ENCODE data around the gene JAK3.
"Not testable (repeated sequence)": the region's sequence is repeated elsewhere in the genome, so short reads cannot be mapped to it uniquely, and the experiment has no call there.

JAK3 gene

DNA sequence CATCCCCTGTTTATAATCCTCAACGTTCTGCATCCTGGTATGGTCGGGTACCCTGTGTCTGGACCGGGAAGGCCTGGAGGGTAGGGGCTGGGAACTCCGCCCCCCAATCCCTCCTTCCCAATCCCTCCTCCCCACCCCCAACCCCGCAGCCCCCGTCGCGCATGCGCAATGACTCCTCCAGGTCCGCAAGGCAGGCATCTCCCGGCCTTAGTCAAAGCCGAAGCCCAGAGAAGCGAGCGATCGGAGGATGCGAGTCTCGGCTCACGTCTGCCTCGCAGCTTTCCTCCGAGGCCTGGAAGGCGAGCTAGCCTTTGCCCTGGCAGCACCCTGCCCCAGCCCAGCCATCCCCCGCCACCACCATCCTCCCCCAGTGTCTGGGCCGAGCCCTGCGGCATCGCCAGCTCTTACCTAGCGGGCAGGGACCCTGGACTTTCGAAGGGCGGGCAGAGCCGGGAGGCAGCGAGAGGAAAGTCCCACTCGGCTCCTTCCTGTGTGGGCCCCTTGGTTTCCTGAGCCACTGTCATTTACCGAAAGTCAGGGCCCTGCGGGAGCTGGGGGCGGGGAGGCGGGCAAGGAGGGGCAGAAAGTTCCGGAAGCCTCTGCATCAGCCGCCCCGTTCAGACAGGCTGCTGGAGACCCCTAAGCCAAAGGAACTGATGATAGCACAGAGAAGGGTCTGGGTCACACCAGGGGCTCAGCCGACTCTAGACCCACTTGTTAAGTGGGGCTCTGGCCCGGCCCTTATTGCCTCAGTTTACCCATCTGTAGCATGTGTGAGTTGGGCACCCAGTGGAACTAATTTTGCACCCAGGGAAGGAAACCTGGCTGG, at the start of gene JAK3:
TSS of gene JAK3 (minus strand) at position 445 of the 829 bp plus-strand sequence. CDS start 3,565 bp downstream, outside the sequence.
- DNase-seq = no peak

DNA sequence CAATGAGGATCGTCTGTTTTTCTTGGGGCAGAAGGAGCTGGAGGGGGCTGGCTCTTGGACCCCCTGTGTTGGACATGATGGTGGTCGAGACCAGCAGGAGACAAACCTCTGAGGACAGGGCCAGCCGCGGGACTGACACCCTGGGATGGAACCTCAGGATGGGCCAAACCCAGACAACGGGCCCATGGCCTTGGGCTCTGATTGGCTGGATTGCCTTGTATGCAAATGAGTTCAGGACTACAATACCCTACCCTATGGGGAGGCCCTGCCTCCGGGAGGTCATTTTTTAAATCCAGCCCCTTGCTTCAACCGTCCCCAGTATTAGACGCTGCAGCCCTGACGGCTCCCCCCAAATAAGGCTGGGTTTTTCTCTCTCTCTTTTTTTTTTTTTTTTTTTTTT, 46.0 kb upstream of the JAK3 start:
- DNase-seq = no peak

DNA sequence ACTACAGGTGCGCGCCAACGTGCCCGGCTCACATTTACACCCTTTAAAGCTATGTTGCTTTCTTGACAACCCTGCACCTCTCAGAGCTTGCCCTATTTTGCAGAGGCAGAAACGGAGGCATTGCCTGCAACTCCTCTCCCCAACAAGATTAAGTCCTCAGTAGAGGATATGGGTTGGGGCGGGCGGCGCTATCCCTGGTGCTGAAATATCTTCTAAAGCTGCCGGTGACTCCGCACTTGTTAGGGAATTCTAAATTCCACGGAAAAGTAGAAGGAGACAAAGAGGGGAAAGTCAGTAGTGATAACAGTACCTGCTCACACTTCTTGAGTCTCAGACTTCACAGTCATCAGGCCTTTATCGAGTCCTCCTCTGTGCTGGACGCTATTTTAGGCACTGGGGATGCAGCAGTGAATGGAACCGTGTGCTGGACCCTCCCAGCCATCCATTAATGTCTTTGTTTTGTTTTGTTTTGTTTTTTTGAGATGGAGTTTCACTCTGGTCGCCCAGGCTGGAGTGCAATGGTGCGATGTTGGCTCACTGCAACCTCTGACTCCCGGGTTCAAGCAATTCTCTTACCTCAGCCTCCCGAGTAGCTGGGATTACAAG, 41.9 kb upstream of the JAK3 start:
- DNase-seq = no peak

DNA sequence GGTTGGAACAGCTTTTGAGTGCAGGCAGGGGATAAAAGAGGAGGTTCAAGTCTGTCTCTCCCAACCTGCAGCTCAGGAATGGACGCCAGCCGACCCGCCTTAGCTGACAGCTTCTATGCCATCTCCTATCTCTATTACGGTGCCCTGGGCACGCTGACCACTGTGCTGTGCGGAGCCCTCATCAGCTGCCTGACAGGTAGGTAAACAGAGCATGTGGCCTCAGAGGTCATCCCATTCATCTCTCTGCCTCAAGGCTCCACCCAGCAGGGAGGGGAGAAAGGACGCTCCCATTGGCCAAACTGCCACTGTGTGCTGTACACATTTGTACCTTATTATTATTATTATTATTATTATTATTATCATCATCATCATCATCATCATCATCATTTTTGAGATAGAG, 40.5 kb upstream of the JAK3 start:
- no peak for DNase-seq

DNA sequence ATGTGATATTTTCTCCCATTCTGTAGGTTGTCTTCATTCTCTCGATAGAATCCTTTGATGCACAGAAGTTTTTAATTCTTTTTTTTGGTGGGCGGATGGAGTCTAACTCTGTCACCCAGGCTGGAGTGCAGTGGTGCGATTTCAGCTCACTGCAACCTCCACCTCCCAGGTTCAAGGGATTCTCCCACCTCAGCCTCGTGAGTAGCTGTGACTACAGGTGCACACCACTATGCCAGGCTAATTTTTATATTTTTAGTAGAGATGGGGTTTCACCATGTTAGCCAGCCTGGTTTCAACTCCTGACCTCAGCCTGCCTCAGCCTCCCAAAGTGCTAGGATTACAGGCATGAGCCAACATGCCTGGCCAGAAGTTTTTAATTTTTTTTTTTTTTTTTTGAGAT, 39.4 kb upstream of the JAK3 start:
- DNase-seq = not testable (repeated sequence)

DNA sequence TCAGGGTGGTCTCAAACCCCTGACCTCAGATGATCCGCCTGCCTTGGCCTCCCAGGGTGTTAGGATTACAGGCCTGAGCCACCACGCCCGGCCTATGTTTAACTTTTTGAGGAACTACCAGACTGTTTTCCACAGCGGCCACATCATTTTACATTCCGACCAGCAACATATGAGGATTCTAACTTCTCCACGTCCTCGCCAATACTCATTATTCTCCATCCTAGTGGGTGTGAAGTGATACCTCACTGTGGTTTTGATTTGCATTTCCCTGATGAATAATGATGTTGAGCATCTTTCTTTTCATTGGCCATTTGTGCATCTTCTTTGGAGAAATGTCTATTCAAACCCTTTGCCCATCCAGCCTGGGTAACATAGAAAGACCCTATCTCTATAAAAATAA, 38.7 kb upstream of the JAK3 start:
- DNase-seq = no peak

DNA sequence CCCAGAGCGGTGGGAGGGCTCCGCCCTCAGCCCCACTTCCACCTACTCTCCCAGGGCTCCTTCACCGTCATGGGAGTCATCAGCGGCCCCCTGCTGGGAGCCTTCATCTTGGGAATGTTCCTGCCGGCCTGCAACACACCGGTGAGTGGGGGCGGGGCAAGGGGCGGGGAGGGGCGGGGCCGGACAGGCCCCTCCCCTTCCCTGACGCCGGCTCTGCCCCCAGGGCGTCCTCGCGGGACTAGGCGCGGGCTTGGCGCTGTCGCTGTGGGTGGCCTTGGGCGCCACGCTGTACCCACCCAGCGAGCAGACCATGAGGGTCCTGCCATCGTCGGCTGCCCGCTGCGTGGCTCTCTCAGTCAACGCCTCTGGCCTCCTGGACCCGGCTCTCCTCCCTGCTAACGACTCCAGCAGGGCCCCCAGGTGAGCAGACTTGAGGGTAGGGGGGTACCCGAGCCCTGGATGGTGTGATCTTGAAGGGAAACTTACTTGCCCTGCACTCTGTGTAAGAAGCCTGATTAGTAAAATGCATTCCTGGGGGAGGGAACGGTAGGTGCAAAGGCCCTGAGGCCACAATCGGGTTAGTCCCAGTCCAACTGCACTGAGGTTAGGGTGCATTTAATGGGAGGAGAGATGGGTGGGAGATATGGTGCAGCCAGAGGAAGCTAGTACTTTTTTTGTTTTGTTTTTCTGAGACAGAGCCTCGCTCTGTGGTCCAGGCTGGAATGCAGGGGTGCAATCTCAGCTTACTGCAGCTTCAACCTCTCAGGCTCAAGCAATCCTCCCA, 36.0 kb upstream of the JAK3 start:
- DNase-seq = no peak

DNA sequence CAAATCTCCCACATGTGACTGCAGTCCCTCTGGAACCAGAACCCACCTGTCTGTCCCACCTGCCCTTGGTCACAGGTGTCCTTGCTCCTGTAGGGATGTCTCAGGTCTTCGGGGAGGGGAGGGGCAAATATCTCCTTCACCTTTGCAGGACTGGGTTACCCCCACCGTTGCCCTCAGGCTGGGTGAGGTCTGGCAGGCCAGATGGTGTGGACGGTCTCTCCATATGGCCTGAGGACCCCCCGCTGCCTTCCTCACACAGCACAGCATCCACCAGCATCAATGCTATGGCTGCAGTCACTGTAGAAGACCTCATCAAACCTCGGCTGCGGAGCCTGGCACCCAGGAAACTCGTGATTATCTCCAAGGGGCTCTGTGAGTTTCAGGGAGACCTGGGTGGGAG, 33.9 kb upstream of the JAK3 start:
- no peak for DNase-seq

DNA sequence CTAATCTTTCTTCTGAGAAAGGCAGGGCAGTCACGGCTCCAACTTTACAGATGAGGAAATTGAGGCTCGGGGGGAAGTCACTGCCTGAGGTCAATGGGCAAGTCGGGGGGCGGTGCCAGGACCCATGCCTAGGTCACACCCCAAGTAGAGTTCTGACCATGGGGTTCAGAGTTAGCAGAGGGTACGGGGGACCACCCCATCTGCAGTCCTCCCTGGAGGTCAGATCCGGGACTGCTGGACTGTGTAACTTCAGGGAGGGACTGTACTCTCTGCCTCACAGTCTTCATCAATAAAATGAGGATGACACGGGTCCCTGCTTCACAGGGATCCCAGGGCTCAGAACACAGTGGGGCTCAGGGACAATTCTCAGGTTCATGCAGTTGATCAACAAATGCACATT, 31.7 kb upstream of the JAK3 start:
- DNase-seq = no peak

DNA sequence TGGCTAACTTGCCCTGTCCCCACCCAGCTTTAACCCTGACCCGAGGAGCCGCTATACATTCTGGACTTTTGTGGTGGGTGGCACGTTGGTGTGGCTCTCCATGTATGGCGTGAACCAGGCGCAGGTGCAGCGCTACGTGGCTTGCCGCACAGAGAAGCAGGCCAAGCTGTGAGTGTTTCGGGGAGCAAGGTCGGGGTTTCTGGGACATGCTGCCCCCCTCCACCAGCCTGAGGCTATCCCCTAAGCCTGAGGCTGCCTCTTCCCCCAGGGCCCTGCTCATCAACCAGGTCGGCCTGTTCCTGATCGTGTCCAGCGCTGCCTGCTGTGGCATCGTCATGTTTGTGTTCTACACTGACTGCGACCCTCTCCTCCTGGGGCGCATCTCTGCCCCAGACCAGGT, 29.9 kb upstream of the JAK3 start:
- no peak for DNase-seq

DNA sequence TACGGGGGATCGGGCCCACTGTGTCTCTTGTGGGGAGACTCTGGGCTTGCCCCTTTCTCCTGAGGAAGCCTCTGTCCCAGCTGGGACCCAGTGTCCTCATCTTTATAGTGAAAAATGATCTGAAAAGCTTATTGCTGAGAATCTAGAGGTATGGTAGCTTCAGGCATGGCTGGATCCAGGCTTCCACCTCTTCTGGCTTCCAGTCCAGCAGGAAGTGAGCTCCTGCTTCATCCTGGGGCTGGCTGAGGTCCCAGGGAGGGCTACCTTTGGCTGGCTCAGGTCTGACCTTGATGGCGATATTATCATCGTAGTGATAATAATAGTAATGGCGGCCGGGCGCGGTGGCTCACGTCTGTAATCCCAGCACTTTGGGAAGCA, 27.0 kb upstream of the JAK3 start:
- no peak for DNase-seq

DNA sequence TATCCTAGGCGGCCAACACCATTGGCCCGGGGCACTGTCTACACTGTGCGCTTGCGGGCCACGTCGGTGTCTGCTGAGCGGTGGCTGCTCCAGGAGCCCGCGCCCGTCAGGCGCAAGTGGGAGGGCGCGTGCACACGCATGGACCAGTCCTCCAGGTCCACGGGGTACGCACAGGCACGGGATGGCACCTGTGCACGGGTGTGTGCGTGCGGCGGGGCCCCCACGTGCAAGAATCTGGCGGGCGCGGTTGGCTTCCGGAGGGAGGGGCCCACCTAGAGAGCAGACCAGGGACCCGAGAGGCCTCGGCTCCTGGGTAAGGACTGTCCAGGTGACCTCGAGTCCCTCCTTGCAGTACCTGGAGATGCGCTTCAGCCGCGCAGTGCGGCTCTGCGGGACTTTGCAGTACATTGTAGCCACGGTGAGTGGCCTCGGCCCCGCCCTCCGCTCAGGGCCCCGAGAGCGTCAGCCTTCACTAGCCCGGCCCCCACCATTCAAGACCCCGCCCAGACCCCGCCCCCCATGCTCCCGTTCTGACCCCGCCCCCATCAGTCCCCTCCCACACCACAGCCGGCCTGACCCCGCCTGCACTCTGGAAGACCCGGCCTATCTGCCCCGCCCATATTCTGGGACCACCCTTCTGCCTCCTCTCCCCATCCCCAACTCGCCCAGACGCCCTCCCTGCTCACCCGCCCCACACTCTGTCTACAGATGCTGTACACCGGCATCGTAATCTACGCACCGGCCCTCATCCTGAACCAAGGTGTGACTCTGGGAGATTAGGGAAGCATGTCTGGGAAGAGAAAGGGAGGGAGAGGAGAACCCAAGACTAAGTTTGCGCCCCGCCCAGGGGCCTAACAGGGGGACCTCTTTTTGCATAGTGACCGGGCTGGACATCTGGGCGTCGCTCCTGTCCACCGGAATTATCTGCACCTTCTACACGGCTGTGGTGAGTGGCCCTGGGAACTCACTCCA, 26.3 kb upstream of the JAK3 start:
- DNase-seq = no peak

DNA sequence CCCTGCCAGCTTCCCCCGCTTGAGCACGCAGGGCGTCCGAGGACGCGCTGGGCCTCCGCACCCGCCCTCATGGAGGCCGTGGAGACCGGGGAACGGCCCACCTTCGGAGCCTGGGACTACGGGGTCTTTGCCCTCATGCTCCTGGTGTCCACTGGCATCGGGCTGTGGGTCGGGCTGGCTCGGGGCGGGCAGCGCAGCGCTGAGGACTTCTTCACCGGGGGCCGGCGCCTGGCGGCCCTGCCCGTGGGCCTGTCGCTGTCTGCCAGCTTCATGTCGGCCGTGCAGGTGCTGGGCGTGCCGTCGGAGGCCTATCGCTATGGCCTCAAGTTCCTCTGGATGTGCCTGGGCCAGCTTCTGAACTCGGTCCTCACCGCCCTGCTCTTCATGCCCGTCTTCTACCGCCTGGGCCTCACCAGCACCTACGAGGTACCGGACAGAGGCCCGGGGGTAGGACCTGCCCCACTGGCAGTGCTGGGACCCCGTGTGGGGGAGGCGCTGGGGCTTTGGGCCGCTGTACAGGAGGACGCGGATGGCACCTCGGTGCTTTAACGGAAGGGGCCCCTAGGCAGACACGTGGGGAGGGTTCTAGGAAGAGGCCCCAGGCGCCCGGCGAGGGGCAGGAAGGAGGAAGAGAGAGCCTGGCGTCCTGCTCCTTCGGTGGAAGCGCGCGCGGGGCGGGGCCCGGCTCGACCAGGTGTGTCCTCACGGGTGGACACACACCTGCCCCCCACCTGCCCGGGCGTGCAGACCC, 24.6 kb upstream of the JAK3 start:
- no peak for DNase-seq

DNA sequence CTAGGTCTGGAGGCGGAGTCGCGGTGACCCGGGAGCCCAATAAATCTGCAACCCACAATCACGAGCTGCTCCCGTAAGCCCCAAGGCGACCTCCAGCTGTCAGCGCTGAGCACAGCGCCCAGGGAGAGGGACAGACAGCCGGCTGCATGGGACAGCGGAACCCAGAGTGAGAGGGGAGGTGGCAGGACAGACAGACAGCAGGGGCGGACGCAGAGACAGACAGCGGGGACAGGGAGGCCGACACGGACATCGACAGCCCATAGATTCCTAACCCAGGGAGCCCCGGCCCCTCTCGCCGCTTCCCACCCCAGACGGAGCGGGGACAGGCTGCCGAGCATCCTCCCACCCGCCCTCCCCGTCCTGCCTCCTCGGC, 24.1 kb upstream of the JAK3 start, which contains the start of gene SLC5A5:
TSS of gene SLC5A5 (plus strand) at position 68 of the 373 bp plus-strand sequence. CDS start 375 bp downstream, outside the sequence.
- DNase-seq = no peak

DNA sequence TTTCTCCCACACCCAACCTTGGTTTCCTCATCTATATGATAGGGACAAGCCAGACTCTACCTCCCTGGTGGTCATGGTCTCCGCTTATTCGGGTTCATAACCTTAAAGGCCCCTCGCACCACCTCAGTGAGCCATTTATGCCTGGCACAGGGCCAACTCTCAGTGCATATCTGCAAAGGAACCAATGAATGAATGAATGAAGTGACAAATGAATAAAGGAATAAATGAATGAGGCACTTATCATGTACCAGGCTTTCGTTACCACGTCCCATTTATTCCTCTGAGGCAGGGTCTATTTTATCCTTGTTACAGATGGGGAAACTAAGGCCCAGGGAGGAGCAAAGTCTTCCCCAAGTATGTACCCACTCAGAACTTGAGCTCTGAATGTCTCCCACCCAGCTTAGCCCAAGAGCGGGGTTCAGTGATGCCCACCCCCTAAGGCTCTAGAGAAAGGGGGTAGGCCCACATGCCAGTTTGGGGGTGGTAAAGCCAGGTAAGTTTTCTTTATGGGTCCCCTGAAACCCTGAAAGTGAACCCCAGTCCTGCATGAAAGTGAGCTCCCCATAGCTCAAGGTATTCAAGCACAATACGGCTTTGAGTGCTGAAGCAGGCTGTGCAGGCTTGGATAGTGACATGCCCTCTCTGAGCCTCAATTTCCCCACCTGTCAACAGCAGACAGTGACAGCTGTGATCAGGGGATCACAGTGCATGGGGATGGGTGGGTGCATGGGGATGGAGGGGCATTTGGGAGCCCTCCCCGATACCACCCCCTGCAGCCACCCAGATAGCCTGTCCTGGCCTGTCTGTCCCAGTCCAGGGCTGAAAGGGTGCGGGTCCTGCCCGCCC, 23.5 kb upstream of the JAK3 start:
- DNase-seq = no peak

DNA sequence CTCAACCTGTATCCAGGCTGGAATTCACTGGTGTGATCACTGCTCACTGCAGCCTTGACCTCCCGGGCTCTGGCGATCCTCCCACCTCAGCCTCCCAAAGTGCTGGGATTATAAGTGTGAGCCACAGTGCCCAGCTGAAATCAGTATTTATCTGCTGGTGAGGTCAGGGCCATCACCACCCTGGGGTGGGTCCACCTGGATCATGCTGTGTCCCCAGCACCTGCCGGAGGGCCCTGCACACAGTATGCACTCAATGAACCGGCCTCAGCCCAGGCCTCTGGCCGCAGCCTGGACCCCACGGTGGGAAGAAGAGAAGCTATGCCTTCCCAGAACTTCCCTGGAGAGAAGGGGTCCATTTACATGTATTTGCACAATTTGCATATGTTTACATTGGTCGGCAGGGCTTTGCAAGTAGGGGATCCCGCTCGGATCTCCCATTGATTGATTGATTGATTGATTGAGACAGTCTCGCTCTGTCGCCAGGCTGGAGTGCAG, 21.4 kb upstream of the JAK3 start:
- DNase-seq = no peak

DNA sequence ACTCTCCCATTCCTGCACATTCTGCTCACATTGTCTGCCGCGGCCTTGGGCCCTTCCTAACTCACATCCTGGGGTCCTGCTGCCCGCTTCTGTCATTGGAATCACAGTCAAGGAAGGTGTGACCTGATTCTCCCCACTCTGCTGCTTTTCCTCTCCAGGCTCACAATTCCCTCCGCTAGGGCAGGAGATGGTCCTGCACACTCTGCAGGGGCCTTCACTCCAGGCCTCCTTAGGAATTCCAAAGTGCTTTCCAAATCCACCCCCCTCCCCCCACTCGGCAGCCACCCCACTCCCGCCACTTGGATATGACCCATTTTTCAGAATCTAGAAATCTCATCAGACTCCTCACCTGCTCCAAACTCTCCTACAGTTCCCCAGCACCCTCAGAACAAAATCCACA, 20.9 kb upstream of the JAK3 start:
- no peak for DNase-seq

DNA sequence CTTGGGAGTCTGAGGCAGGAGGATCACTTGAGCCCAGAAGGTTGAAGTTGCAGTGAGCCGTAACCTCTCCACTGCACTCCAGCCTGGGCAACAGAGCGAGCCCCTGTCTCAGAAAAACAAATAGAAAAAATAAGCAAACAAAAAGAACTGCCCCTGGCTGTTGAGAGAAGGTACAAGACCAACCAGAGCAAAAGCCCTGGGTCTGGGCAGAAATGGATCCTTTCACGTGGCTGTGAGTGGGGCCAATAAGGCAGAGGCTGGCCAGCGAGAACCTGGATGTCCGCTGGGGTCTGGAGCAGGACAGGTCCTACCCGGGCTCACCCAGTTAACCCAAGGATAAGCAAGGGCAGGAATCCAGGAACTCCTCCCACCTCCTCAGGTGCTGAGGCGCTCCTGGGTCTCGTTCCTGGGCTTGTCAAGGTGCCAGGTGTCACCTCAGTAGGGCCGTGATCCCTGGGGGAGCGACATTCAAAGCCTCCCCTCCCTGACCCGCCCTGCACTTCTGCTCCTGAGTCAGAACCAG, 19.2 kb upstream of the JAK3 start:
- no peak for DNase-seq

DNA sequence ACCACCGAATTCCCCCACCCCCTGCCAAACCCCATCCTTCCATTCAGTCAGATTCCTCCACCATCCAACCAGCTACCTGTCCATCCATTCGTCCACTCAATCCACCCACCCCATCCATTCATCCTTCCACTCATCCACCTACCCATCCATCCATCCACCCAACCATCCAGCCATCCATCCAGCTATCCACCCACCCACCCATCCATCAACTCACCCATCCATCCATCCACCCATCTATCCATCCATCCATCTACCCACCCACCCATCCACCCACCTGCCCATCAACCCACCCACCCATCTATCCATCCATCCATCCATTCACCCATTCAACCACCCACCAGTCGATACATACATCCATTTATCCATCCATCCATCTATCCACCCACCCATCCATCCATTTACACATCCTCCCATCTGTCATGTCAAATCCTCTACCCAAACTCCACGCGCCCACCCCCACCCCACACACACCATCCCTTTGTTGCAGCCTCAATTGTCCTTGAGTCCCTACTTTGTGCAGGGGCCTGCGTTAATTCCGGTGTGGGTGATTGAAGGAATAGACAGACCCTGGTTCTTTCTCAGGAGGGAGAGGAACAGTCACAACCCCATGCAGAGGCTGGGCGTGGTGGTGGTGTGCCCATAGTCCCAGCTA, 18.7 kb upstream of the JAK3 start:
- no peak for DNase-seq

Measured in NCI-H1048 (cell line).